HepG2 (cell line): ENCODE data around the gene OR6B3. TPM values are rescaled to one million over a fixed set of nuclear protein-coding genes. Genes with fewer than 3 reads are reported as not detected.

Source experiments
- ATAC-seq: fragments of 200-7000 bp; cut with Tn5 transposase; 3 replicates; pipeline ENCODE4 v1.9.1; 2020; ENCODE audit warnings: mild to moderate bottlenecking, moderate library complexity
- BruUV-seq: library from RNA; stranded (reverse); fragments of 400-500 nt; replicated peaks from 2 replicates; lab custom pipeline; 2021; lab: Mats Ljungman, UMichigan
- CTCF ChIA-PET: fragments of 300-600 bp; formaldehyde crosslinking; extraction: SDS; loops from one replicate; lab custom pipeline; 2021; ENCODE audit warnings: low total read pairs, inconsistent platforms, low intra/inter-chr PET ratio; lab: Yijun Ruan, JAX
- POLR2A ChIA-PET: fragments of 350-600 bp; sonication (Branson Sonifier 250); formaldehyde crosslinking; loops from one replicate; lab custom pipeline; 2020; ENCODE audit warnings: antibody characterized with exemption, inconsistent platforms; lab: Yijun Ruan, JAX
- DNase-seq: peaks from one replicate; pipeline ENCODE4 v3.0.0-alpha.2; 2015; ENCODE audit warnings: low spot score
- FAIRE-seq: peaks from 3 replicates; lab custom pipeline; 2011; peaks lifted over from hg19 to GRCh38; lab: Jason Lieb, UNC
- H2AFZ ChIP-seq: one replicate; pipeline ENCODE4 v1.6.1; 2011; ENCODE audit warnings: low read length, inconsistent platforms
- H3K27ac ChIP-seq: fragments of 300-600 bp; 3 replicates; pipeline ENCODE4 v1.8.0; 2011; ENCODE audit warnings: mixed run types, mild to moderate bottlenecking, mixed read lengths, low read length, inconsistent platforms; ENCODE audit not compliant: insufficient read depth; ENCODE audit errors: extremely low read length
- H3K27me3 ChIP-seq, 2 experiments: fragments of 200-600 bp in 1 of 2; 2 replicates in 1 of 2; 3 replicates in 1 of 2; pipeline versions ENCODE4 v1.6.0 to v1.8.0; 2011; ENCODE audit warnings: low read length in 2 of 2, mild to moderate bottlenecking in 2 of 2, moderate library complexity in 2 of 2, inconsistent platforms in 1 of 2; ENCODE audit not compliant: insufficient read depth in 2 of 2, control insufficient read depth in 1 of 2
- H3K36me3 ChIP-seq, 2 experiments: fragments of 200-600 bp in 1 of 2; replicated peaks in 1 of 2; 2 replicates in 1 of 2; 3 replicates in 1 of 2; pipeline versions ENCODE4 v1.5.1 to v1.8.0; 2011; ENCODE audit warnings: low read length in 2 of 2, inconsistent platforms in 1 of 2; ENCODE audit not compliant: insufficient read depth in 2 of 2, control insufficient read depth in 1 of 2
- H3K4me1 ChIP-seq: 2 replicates; pipeline ENCODE4 v1.5.1; 2012; ENCODE audit warnings: low read length, inconsistent platforms; ENCODE audit not compliant: insufficient read depth
- H3K4me2 ChIP-seq: 2 replicates; pipeline ENCODE4 v1.6.0; 2011; ENCODE audit warnings: low read depth, low read length, inconsistent platforms
- H3K4me3 ChIP-seq, 3 experiments: fragments of 200-600 bp in 1 of 3; sonication (generic), shearing (Covaris generic) in 1 of 3; replicated peaks in 1 of 3; 2 replicates each; pipeline ENCODE4 v1.5.1; 2011 to 2016; ENCODE audit warnings: low read length in 3 of 3, inconsistent platforms in 2 of 3, low read depth in 2 of 3, mild to moderate bottlenecking in 2 of 3, control low read depth in 1 of 3, mixed read lengths in 1 of 3; ENCODE audit not compliant: insufficient read depth in 1 of 3
- H3K79me2 ChIP-seq: one replicate; pipeline ENCODE4 v1.6.1; 2011; ENCODE audit warnings: low read length, inconsistent platforms; ENCODE audit not compliant: insufficient read depth
- H3K9ac ChIP-seq: 2 replicates; pipeline ENCODE4 v1.6.0; 2011; ENCODE audit warnings: mild to moderate bottlenecking, low read depth, low read length, inconsistent platforms; ENCODE audit not compliant: insufficient read depth
- H3K9me3 ChIP-seq: 2 replicates; pipeline ENCODE4 v1.5.1; 2012; ENCODE audit warnings: mild to moderate bottlenecking, low read length
- H4K20me1 ChIP-seq: 2 replicates; pipeline ENCODE4 v1.6.0; 2011; ENCODE audit warnings: inconsistent platforms, mild to moderate bottlenecking, low read length, moderate library complexity; ENCODE audit not compliant: insufficient read depth
- FOXK1 ChIP-seq: sonication (generic); formaldehyde crosslinking; IDR thresholded peaks from 2 replicates; pipeline ENCODE4 v1.4.0; 2020; ENCODE audit warnings: low read depth, missing genetic modification reagents, borderline replicate concordance
- KDM5B ChIP-seq: sonication (generic); formaldehyde crosslinking; IDR thresholded peaks from 2 replicates; pipeline ENCODE4 v1.4.0; 2020; ENCODE audit warnings: missing genetic modification reagents, mild to moderate bottlenecking, borderline replicate concordance
- XRCC5 ChIP-seq: fragments of 200-400 bp; formaldehyde crosslinking; optimal IDR thresholded peaks from 2 replicates; pipeline ENCODE3; 2017; ENCODE audit warnings: mild to moderate bottlenecking, low read length
- ZMYM3 ChIP-seq: sonication (generic); formaldehyde crosslinking; IDR thresholded peaks from 2 replicates; pipeline ENCODE4 v1.5.1; 2020; ENCODE audit warnings: mild to moderate bottlenecking, missing genetic modification reagents
- ZNF678 ChIP-seq: sonication (generic); formaldehyde crosslinking; IDR thresholded peaks from 2 replicates; pipeline ENCODE4 v1.4.0; 2020; ENCODE audit warnings: mild to moderate bottlenecking, missing genetic modification reagents
- ZNF776 ChIP-seq: sonication (generic); formaldehyde crosslinking; IDR thresholded peaks from 2 replicates; pipeline ENCODE4 v1.4.0; 2020; ENCODE audit warnings: mild to moderate bottlenecking, missing genetic modification reagents
- WGBS: methylation state at CpG from one replicate; pipeline ENCODE4 v1.1.6; 2017; ENCODE audit warnings: low lambda C conversion rate; 5-methylcytosine and 5-hydroxymethylcytosine counted together
- in situ Hi-C: cut with HindIII; loops from 2 replicates; pipeline ENCODE4 v1.10.0; 2017; ENCODE audit warnings: low pct_unique_long_range_greater_than_20kb; ENCODE audit not compliant: extremely low pct_ligation_motif_present
- intact Hi-C: fragments of 100-400 bp; cut with micrococcal nuclease; formaldehyde crosslinking; loops from one replicate; pipeline ENCODE4 v1.10.0; 2022; ENCODE audit not compliant: unreplicated experiment
- polyA plus RNA-seq, 8 experiments: library from polyadenylated mRNA; depleted of rRNA in 3 of 8; stranded (reverse) in 7 of 8; unstranded in 1 of 8; fragments of >200 nt; fragmentation: Illumina TruSeq in 4 of 8; extraction: Trizol in 4 of 8; gene quantifications; 2 replicates each; pipeline versions ENCODE4 v1.2.1 to v1.2.3, GENCODE V29; 2011 to 2016; ENCODE audit warnings: low read depth in 4 of 8, missing spikeins in 1 of 8, mixed read lengths in 1 of 8; ENCODE audit not compliant: insufficient read depth in 1 of 8
- total RNA-seq, 5 experiments: library from RNA; depleted of rRNA; stranded (reverse); fragments of >200 nt; fragmentation: Illumina TruSeq; extraction: Trizol; gene quantifications; 2 replicates each; pipeline ENCODE4 v1.2.3, GENCODE V29; 2016; ENCODE audit warnings: low read depth in 1 of 5
- TF ChIP-seq, protein P1 (sequence below): IDR thresholded peaks from 2 replicates; pipeline ENCODE4 v1.6.1; 2018; ENCODE audit warnings: missing genetic modification reagents, mild to moderate bottlenecking, missing compliant biosample characterization
- TF ChIP-seq, protein P2 (sequence below): sonication (generic); formaldehyde crosslinking; IDR thresholded peaks from 2 replicates; pipeline ENCODE4 v1.8.1; 2023; ENCODE audit warnings: mild to moderate bottlenecking, missing genetic modification reagents, borderline replicate concordance
- TF ChIP-seq, protein P3 (sequence below): sonication (generic); formaldehyde crosslinking; IDR thresholded peaks from 2 replicates; pipeline ENCODE4 v1.9.0; 2022; ENCODE audit warnings: missing genetic modification reagents, mild to moderate bottlenecking, borderline replicate concordance
- TF ChIP-seq, protein P4 (sequence below): IDR thresholded peaks from 2 replicates; pipeline ENCODE4 v1.6.1; 2016; ENCODE audit warnings: low read depth, missing genetic modification reagents, missing compliant biosample characterization

Gene OR6B3
- total and polyA plus RNA-seq, 2 of the 13 experiments (the other 11 are each of a cell fraction or from before 2014, with no cell fraction given) = not detected

DNA sequence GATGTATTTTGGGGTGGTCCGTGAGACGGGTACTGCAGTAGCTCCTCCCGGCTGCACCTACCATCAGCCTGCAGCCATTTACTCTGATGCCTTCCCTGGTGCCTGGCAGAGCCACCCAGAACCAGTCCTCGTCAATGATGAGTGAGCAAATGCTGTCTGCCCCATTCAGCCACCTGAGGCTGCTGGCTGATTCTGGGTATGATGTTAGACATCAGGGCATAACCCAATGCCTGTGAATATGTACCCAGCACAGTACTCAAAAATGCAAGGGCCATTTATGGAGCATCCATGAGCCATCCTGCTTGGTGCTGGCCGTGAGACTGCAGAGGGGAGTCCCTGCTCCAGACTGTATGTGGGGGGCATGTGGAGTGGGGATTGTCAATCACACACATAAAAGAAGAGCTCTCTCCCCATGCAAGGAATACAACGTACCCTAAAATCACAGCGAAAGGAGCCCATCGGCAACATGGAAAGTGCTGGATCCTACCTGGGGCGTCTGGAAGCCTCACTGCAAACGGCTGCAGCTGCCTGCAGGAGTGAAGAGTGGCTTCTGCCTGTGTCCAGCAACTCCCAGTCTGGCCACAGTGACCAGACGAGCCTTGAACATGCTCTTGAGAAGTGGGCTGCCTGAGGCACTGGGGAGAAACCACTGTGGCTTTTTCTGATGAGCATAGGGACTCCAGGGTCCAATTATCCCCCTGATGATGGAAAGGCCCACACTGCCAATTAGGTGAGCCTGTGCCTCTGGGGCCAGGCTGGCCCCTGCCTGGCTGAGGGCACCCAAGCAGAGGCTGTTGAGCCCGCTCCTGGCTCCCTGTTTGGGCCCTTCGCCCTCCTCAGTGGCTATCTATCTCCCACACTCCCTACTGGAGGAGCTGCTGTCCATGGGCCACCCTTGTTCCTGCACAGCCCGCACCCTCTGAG lies 20.7 kb downstream of the OR6B3 start (continued):
- TF ChIP-seq, protein P1, sequence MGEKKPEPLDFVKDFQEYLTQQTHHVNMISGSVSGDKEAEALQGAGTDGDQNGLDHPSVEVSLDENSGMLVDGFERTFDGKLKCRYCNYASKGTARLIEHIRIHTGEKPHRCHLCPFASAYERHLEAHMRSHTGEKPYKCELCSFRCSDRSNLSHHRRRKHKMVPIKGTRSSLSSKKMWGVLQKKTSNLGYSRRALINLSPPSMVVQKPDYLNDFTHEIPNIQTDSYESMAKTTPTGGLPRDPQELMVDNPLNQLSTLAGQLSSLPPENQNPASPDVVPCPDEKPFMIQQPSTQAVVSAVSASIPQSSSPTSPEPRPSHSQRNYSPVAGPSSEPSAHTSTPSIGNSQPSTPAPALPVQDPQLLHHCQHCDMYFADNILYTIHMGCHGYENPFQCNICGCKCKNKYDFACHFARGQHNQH (CRISPR knock-in tag) = no peak
- TF ChIP-seq KDM5B (CRISPR knock-in tag) = no peak
- TF ChIP-seq, protein P2, sequence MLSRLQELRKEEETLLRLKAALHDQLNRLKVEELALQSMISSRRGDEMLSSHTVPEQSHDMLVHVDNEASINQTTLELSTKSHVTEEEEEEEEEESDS (CRISPR knock-in tag) = no peak

DNA sequence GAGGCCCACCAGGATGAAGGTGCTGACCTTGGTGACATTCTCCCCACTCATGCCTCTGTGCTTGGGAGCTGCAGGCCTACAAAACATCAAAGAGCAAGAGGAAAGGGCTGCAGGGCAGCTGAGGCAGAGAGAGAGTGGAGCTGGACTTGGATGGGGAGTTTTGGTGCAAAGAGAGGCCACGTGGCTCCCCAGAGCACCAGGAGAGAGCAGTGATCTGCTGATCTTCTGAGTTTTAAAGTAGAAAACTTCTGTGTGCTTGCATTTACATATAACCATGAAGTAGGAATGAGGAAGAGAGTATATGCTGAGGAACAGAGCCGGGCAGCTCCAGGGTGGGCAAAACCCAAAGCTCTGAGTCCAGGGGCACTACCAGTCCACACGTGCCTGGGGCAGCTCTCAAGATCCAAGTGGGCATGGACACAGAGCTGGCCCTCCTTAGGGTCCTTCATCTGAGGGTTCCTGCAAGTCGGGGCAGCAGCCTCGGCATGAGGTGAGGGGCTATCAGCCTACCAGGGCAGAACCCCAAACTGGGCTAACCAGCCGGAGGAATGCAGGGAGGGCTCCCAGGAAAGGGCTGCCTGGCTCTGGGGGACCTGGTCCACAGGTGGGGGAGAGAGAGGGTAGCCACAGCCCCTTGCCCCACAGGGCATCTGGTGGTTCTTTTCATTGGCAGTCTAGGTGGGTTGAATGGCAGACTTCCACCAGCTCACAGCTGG lies 22.8 kb downstream of the OR6B3 start, which contains the start of gene OR6B2:
OR6B2 (minus strand) TSS at position 51 of the 716 bp plus-strand sequence; CDS start at position 51, 0 bp downstream.
- no peaks in the 10 kb centered on the region for H3K9me3 ChIP-seq
- no peak within 1 kb of the TSS for H3K27ac ChIP-seq
- no peaks in the 10 kb centered on the region for H4K20me1 ChIP-seq
- FAIRE-seq = no peak
- H3K4me1 ChIP-seq = peaks cover 15% of the 10 kb centered on the region
- ATAC-seq = no peak
- no peak within 1 kb of the TSS for H2AFZ ChIP-seq
- H3K36me3 ChIP-seq = no peaks in the 10 kb centered on the region
- H3K9ac ChIP-seq = no peak within 1 kb of the TSS
- CTCF ChIA-PET = no interaction called here
- WGBS = 9% methylated on average over 3 of the region's 6 CpGs
- no TSS peak for BruUV-seq
- in situ Hi-C loops = no loop called here
- POLR2A ChIA-PET = no interaction called here
- H3K4me3 ChIP-seq = no peak within 1 kb of the TSS
- intact Hi-C loops = no loop called here
- no peaks in the 10 kb centered on the region for H3K79me2 ChIP-seq
- no peak within 1 kb of the TSS for H3K4me2 ChIP-seq
- peaks cover 7 to 38% of the 10 kb centered on the region in 2 experiments; a peak in 4 of 5 replicates for H3K27me3 ChIP-seq
- TF ChIP-seq XRCC5 (no peak), ZMYM3 (CRISPR knock-in tag) (no peak), FOXK1 (CRISPR knock-in tag) (no peak), ZNF776 (CRISPR knock-in tag) (no peak), ZNF678 (CRISPR knock-in tag) (no peak)
- TF ChIP-seq, protein P3, sequence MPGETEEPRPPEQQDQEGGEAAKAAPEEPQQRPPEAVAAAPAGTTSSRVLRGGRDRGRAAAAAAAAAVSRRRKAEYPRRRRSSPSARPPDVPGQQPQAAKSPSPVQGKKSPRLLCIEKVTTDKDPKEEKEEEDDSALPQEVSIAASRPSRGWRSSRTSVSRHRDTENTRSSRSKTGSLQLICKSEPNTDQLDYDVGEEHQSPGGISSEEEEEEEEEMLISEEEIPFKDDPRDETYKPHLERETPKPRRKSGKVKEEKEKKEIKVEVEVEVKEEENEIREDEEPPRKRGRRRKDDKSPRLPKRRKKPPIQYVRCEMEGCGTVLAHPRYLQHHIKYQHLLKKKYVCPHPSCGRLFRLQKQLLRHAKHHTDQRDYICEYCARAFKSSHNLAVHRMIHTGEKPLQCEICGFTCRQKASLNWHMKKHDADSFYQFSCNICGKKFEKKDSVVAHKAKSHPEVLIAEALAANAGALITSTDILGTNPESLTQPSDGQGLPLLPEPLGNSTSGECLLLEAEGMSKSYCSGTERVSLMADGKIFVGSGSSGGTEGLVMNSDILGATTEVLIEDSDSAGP (CRISPR knock-in tag) = no peak
- TF ChIP-seq, protein P4, sequence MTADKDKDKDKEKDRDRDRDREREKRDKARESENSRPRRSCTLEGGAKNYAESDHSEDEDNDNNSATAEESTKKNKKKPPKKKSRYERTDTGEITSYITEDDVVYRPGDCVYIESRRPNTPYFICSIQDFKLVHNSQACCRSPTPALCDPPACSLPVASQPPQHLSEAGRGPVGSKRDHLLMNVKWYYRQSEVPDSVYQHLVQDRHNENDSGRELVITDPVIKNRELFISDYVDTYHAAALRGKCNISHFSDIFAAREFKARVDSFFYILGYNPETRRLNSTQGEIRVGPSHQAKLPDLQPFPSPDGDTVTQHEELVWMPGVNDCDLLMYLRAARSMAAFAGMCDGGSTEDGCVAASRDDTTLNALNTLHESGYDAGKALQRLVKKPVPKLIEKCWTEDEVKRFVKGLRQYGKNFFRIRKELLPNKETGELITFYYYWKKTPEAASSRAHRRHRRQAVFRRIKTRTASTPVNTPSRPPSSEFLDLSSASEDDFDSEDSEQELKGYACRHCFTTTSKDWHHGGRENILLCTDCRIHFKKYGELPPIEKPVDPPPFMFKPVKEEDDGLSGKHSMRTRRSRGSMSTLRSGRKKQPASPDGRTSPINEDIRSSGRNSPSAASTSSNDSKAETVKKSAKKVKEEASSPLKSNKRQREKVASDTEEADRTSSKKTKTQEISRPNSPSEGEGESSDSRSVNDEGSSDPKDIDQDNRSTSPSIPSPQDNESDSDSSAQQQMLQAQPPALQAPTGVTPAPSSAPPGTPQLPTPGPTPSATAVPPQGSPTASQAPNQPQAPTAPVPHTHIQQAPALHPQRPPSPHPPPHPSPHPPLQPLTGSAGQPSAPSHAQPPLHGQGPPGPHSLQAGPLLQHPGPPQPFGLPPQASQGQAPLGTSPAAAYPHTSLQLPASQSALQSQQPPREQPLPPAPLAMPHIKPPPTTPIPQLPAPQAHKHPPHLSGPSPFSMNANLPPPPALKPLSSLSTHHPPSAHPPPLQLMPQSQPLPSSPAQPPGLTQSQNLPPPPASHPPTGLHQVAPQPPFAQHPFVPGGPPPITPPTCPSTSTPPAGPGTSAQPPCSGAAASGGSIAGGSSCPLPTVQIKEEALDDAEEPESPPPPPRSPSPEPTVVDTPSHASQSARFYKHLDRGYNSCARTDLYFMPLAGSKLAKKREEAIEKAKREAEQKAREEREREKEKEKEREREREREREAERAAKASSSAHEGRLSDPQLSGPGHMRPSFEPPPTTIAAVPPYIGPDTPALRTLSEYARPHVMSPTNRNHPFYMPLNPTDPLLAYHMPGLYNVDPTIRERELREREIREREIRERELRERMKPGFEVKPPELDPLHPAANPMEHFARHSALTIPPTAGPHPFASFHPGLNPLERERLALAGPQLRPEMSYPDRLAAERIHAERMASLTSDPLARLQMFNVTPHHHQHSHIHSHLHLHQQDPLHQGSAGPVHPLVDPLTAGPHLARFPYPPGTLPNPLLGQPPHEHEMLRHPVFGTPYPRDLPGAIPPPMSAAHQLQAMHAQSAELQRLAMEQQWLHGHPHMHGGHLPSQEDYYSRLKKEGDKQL (CRISPR knock-in tag) = no peak
- DNase-seq = no peak
